ACC112 (cell line): Measurements from ENCODE around the gene CLRN3.
A peak's percentile ranks its signal among the peaks of the same experiment; 100 is the strongest.

Experiments
- H2AFZ ChIP-seq: fragments of 200-600 bp; sonication (generic); one replicate; pipeline ENCODE4 v1.6.0; 2017; ENCODE audit warnings: antibody characterized with exemption, low read length; ENCODE audit not compliant: unreplicated experiment
- H3K27ac ChIP-seq: fragments of 200-600 bp; sonication (generic); 2 replicates; pipeline ENCODE4 v1.5.1; 2014; ENCODE audit warnings: low read depth, mild to moderate bottlenecking, antibody characterized with exemption, low read length, moderate library complexity
- H3K27me3 ChIP-seq: fragments of 200-600 bp; sonication (generic); 2 replicates; pipeline ENCODE4 v1.6.1; 2014; ENCODE audit warnings: mild to moderate bottlenecking, antibody characterized with exemption, low read length, moderate library complexity, mixed read lengths; ENCODE audit not compliant: insufficient read depth
- H3K36me3 ChIP-seq: fragments of 200-600 bp; sonication (generic); 2 replicates; pipeline ENCODE4 v1.6.1; 2016; ENCODE audit warnings: mild to moderate bottlenecking, antibody characterized with exemption, low read length, moderate library complexity, mixed read lengths; ENCODE audit not compliant: insufficient read depth
- H3K4me1 ChIP-seq: fragments of 200-600 bp; sonication (generic); one replicate; pipeline ENCODE4 v1.6.1; 2016; ENCODE audit warnings: low read length, mixed read lengths; ENCODE audit not compliant: insufficient read depth, unreplicated experiment, control insufficient read depth
- H3K4me3 ChIP-seq: fragments of 200-600 bp; sonication (generic); 2 replicates; pipeline ENCODE4 v1.5.1; 2014; ENCODE audit warnings: mild to moderate bottlenecking, low read depth, low read length
- H3K79me2 ChIP-seq: fragments of 200-600 bp; sonication (generic); one replicate; pipeline ENCODE4 v1.6.0; 2016; ENCODE audit warnings: low read length; ENCODE audit not compliant: control insufficient read depth, unreplicated experiment, insufficient read depth

CLRN3 gene

GRCh38 chr10:127926455-127926854 lies 33.7 kb upstream of the CLRN3 start:
- no peaks in the 10 kb centered on the region for H3K36me3 ChIP-seq
- H3K79me2 ChIP-seq = peaks cover 16% of the 10 kb centered on the region
- H3K4me3 ChIP-seq = no peak overlapping the region
- H3K27ac ChIP-seq = no peak overlapping the region
- H3K27me3 ChIP-seq = no peaks in the 10 kb centered on the region
- peaks cover 39% of the 10 kb centered on the region for H3K4me1 ChIP-seq
- H2AFZ ChIP-seq = no peak overlapping the region

GRCh38 chr10:127925471-127926207 lies 32.9 kb upstream of the CLRN3 start:
- peaks cover 40% of the 10 kb centered on the region for H3K4me1 ChIP-seq
- H3K4me3 ChIP-seq = no peak overlapping the region
- H3K79me2 ChIP-seq = peaks cover 16% of the 10 kb centered on the region
- H3K27ac ChIP-seq = no peak overlapping the region
- no peak overlapping the region for H2AFZ ChIP-seq
- H3K27me3 ChIP-seq = no peaks in the 10 kb centered on the region
- no peaks in the 10 kb centered on the region for H3K36me3 ChIP-seq

GRCh38 chr10:127923646-127924045 lies 30.9 kb upstream of the CLRN3 start:
- Histone ChIP-seq H3K27me3 (no peaks in the 10 kb centered on the region), H3K36me3 (no peaks in the 10 kb centered on the region), H2AFZ (no peak overlapping the region), H3K79me2 (peaks cover 10% of the 10 kb centered on the region), H3K27ac (peak overlapping the region; percentile 72), H3K4me1 (peaks cover 52% of the 10 kb centered on the region), H3K4me3 (no peak overlapping the region)

- Histone ChIP-seq H3K36me3 (no peaks in the 10 kb centered on the region), H3K79me2 (peaks cover 10% of the 10 kb centered on the region), H3K4me3 (no peak overlapping the region), H3K4me1 (peaks cover 45% of the 10 kb centered on the region), H2AFZ (peak overlapping the region; percentile 54), H3K27me3 (no peaks in the 10 kb centered on the region), H3K27ac (peak overlapping the region; percentile 72)
These were observed 30.1 kb upstream of the CLRN3 start for GRCh38 chr10:127922675-127923366.

- no peak overlapping the region for H2AFZ ChIP-seq
- H3K4me3 ChIP-seq = no peak overlapping the region
- H3K36me3 ChIP-seq = no peaks in the 10 kb centered on the region
- peaks cover 5% of the 10 kb centered on the region for H3K79me2 ChIP-seq
- peaks cover 39% of the 10 kb centered on the region for H3K4me1 ChIP-seq
- peak overlapping the region; percentile 72 for H3K27ac ChIP-seq
- no peaks in the 10 kb centered on the region for H3K27me3 ChIP-seq
These were observed 29.5 kb upstream of the CLRN3 start for GRCh38 chr10:127922206-127922605.

GRCh38 chr10:127921753-127922145 lies 29.0 kb upstream of the CLRN3 start:
- no peak overlapping the region for H2AFZ ChIP-seq
- no peaks in the 10 kb centered on the region for H3K36me3 ChIP-seq
- H3K27ac ChIP-seq = peak overlapping the region; percentile 72; the same call in 1 of the 2 replicates
- peaks cover 5% of the 10 kb centered on the region for H3K79me2 ChIP-seq
- no peaks in the 10 kb centered on the region for H3K27me3 ChIP-seq
- peaks cover 38% of the 10 kb centered on the region for H3K4me1 ChIP-seq
- no peak overlapping the region for H3K4me3 ChIP-seq

- no peak overlapping the region for H3K27ac ChIP-seq
- peaks cover 38% of the 10 kb centered on the region for H3K4me1 ChIP-seq
These were observed 28.5 kb upstream of the CLRN3 start for GRCh38 chr10:127921075-127921752.

GRCh38 chr10:127920306-127921074 lies 27.7 kb upstream of the CLRN3 start:
- H3K4me1 ChIP-seq = peaks cover 38% of the 10 kb centered on the region
- H3K27me3 ChIP-seq = no peaks in the 10 kb centered on the region
- H2AFZ ChIP-seq = no peak overlapping the region
- H3K4me3 ChIP-seq = no peak overlapping the region
- H3K27ac ChIP-seq = peak overlapping the region; percentile 15; the same call in 1 of the 2 replicates
- H3K36me3 ChIP-seq = no peaks in the 10 kb centered on the region
- H3K79me2 ChIP-seq = peaks cover 5% of the 10 kb centered on the region

More at GRCh38 chr10:127921075-127921752, 28.5 kb upstream of the CLRN3 start:
- Histone ChIP-seq H3K36me3 (no peaks in the 10 kb centered on the region), H2AFZ (no peak overlapping the region), H3K4me3 (no peak overlapping the region), H3K27me3 (no peaks in the 10 kb centered on the region), H3K79me2 (peaks cover 5% of the 10 kb centered on the region)

GRCh38 chr10:127919418-127920271 lies 26.9 kb upstream of the CLRN3 start:
- Histone ChIP-seq H3K27me3 (no peaks in the 10 kb centered on the region), H3K36me3 (no peaks in the 10 kb centered on the region), H3K4me3 (no peak overlapping the region), H2AFZ (no peak overlapping the region), H3K4me1 (peaks cover 38% of the 10 kb centered on the region), H3K27ac (peak overlapping the region; percentile 15; the same call in 1 of the 2 replicates), H3K79me2 (peaks cover 5% of the 10 kb centered on the region)
